ENCODE data around the gene ZNF774.
"Not testable (repeated sequence)": the region's sequence is repeated elsewhere in the genome, so short reads cannot be mapped to it uniquely, and the experiment has no call there.

Gene ZNF774

DNA sequence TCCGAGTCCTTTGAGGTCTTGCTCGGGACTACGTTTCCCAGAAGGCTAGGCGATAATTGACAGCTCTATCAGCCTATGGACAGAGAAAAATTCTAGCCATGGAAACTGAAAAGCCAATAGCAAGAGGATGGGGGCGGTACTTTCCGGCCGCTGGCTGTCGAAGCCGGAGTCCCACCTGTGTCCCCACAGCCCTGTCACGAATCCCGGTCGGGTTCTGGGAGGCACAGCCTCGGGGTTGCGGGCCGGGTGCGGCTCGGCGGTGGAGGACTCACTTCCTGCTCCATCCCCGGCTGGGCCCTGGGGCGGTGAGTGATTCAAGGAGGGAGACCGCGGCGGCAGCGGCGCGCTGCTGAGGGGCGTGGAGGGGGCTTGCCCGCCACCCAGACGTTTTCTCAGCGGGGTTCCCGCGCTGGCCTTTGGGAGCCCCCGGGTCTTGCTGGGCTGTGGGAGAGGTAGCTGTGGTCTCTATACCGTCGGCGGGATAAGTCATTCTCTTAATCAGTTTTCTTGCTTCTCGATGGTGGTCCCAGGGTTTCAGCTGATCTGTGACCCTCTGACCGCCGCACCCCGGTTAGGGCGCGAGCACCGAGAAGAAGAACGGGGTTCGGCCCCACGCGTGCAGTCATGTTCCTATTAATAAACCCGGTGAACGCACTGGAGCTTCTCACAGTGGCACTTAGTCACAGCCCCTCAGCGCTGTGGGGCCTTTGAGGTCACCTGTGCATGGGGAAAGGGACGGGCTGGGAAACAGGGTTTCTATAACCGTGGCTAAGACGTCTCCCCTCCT lies at the start of gene ZNF774:
Gene ZNF774 (plus strand): TSS at position 178 of the 787 bp plus-strand sequence. CDS start 2,377 bp downstream, outside the sequence.
- DNase-seq: peak; percentile 81

DNA sequence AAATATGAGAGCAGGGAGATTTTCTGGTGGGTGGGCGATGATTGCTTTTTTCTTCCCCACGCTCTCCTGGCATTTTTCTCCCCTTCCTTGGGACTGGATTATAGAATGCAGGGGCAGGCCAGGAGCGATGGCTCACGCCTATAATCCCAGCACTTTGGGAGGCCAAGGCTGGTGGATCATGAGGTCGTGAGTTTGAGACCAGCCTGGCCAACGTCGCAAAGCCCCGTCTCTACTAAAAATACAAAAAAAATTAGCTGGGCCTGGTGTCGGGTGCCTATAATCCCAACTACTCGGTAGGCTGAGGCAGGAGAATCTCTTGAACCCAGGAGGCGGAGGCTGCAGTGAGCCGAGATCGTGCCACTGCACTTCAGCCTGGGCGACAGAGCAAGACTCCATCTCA lies 46.7 kb upstream of the ZNF774 start:
- not testable (repeated sequence) for DNase-seq

DNA sequence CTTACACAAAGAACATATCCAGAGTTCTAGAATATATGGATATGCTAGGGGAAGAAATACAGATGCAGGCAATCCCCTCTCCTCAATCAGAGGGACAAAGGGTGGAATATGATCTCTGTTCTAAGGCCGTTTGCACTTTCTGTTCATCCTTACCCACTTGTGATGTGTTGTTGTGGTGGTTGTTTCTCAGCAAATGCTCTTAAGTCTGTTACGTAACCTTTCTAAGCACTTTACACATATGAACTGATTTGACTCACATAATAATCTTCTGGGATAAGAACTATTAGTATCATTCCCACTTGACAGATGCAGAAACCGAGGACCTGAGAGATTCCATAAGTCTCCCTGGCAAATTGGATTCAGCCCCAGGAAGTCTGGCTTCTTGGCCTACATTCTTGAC lies 46.2 kb upstream of the ZNF774 start:
- DNase-seq: no peak

DNA sequence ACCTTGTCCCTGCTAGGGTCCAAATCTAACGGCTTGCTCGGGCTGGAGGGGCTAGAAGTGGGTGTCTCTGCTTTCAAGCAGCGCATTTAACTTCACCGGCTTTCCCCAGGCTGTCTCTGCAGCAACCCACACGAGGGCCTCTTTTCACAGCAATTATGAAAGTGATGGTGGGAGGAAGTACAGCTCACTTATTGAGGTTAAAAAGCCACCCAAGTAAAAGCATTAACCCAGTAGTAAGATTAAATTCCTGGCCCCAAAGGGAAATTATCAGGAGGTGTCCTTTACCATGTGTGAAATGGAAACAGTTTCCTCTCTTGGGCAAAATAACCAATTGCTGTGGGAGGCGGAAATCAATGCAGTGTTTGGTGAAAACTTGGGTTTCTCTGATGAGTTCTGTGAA lies 45.5 kb upstream of the ZNF774 start:
- no peak for DNase-seq

DNA sequence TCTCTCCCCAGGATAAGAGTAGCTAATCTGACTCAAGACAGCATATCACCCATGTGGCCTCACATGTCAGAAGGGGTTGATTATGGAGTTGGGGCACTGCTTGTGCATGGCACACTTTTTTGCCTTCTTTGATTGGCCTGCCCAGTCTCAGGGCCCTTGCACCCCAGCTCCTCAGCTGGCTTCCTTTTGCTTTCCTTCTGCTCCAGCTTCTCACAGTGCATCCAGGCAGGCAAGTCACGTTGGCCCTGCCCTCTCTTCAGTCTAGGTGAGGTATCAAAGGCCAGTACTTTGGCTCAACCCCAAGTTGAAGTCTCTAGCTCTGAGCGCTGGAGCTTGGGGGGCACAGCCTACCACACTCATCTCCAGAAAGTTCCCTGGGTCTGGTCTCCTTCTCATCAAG lies 44.4 kb upstream of the ZNF774 start:
- DNase-seq: no peak

DNA sequence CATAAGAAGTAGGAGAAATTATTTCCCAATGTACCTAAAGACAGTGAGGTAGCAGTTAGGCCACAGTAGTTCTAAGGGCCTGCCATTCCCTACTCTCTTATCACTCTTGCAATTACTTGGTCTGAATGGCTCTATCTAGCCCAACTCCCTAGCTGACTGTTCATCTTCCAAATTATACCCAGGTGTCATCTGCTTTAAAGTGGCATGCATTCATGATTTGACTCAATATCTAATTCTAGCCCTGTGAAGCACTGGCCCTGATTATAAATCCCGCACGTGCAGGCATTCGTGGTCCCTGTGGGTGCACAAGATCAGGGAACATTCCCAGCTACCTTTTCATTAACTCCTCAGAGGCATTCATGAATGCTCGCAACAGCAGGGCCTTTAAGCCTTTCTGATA lies 43.1 kb upstream of the ZNF774 start:
- DNase-seq: no peak

DNA sequence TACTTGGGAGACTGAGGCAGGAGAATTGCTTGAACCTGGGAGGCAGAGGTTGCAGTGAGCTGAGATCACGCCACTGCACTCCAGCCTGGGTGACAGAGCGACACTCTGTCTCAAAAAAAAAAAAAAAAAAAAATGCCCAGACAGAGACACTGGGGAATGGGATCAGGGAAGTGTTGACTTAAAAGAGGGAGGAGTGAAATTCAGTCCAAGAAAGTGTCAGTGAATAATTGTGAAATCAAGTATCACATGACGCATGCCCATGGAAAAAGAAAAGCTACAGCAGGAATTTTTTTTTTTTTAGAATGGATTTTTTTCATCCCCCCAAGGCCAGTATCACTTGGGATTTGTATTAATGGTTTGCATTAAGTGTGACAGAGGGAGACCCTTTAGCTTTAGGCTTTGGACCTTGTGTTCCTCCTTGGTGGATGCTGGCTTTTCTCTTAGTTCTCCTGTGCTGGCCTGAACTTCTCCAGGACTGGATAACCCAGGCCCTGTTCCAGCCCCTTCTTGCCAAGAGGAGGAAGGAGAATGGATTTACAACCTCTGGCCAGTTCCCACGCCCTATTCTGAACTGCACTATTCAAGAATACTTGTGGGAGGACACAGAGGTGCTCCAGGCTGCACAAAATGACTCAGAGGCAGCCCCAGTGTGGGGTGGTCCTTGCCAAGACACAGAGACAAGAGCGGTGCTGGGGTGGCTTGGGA lies 36.7 kb upstream of the ZNF774 start:
- no peak for DNase-seq

DNA sequence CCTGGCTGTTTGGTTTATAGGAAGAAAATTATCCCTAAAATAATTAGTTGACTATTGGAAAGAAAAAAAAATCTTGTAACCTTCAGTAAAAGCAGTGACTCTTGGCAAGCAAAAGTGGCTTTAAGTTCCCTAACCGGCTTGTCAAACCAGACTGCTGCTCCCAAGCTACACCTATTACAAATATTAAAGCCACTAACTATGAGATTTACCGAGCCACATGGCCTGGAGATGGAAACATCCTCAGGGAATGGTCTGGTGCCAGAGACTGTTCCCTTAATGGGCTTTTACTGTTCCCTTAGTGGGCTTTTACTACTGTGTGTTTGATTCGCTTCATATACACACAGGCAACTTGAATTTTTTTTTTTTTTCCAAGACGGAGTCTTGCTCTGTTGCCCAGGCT lies 35.9 kb upstream of the ZNF774 start:
- DNase-seq: no peak

DNA sequence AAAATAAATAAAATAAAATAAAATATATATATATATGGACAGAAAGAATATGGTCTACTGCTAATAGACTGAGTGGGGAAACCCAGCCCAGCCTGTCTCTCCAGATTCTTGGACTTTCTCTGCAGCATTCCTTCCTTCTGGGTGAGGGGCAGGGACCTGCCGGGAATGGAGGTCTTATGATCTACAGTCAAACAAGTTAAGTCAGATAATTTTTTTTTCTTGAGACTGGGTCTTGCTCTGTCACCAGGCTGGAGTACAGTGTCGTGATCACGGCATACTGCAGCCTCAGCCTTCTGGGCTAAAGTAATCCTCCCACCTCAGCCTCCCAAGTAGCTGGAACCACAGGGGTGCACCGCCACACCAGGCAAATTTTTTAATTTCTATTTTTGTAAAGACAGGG lies 33.5 kb upstream of the ZNF774 start:
- no peak for DNase-seq

DNA sequence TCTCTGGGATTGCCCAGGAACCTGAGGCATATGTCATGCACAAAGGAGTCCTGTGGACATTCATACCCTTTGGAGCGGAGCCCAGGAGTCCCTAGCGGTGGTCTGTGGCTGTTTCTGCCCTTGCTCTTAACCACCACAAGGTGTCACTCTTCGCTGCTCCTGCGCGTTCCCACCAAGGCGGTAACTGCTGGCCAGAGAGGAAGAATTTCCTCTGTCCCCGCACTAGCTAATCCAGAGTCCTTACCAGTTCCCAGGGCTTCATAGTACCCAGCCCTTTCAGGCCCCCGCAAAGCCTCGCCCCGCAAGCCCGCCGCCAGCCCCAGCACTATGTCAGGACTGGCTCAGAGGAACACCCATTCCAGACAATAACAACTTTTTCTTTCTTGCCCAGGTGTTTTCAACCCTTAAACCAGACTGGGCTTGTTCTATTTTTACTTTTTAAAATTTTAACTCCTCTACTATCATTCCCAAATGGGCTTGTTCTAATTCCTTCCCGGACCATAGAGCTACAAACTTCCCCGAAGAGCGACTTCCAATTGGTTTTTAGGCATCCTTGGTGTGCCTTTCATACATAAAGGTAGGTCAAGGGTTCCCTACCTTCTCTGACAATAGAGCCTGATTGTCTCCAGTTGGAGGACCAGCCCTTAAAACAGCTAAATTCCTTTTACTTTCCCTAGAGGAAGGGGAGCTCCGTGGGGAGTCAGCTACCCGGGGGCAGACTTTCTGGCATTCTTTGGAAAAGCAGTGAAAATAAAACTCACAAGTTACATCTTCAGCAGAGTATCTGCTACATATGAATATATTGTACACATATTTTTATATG lies 31.8 kb upstream of the ZNF774 start:
- DNase-seq: peak; percentile 58

DNA sequence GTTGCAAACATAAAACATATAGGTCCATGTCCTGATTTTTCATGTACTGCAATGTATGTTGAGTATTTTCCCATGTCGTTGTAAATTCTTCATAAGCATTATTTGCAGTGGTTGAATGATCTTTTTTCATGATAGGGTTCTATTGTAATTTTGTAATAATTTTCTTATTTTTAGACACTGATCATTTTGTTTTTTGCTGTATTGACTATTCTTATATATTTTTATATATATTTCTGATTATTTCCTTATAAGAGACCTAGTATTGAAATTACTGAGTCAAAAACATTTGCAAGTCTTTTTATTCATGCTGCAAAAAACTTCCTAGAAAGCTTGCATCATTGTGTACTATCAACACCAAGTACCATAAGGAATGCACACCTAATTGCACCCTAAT lies 31.2 kb upstream of the ZNF774 start:
- DNase-seq: no peak

DNA sequence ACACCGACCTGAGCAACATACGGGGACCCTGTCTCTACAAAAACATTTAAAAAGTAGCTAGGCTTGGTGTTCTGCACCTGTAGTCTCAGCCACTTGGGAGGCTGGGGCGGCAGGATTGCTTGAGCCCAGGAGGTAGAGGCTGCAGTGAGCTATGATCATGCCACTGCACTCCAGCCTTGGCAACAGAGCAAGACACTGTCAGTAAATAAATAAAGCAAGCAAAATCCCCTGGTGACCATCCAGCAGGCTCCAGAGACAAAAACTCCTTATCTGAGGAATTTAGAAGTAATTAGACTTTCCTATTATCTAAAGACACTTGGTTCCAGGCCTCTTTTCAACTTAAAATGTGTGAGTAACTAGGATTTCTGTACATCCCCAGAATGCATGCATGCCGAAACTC lies 29.5 kb upstream of the ZNF774 start:
- DNase-seq: no peak

DNA sequence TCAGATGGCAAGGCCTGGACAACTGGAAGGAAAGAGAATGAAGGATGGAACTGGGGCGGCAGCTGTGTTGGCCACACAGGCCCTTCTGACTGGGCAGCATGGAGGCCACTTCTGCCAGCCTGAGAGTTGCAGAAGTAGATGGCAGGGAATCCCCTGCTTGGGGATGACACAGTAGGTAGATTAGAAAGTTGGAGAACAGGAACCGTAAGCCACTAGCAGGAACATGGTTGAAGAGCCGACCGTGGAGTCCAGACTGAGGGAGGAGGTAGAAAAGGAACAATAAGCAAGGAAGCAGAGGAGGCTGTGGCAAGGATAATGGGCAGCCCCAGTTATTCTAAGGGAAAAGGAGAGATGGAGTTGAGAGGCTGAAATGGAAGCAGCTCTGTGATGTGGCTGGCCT lies 26.4 kb upstream of the ZNF774 start:
- no peak for DNase-seq

DNA sequence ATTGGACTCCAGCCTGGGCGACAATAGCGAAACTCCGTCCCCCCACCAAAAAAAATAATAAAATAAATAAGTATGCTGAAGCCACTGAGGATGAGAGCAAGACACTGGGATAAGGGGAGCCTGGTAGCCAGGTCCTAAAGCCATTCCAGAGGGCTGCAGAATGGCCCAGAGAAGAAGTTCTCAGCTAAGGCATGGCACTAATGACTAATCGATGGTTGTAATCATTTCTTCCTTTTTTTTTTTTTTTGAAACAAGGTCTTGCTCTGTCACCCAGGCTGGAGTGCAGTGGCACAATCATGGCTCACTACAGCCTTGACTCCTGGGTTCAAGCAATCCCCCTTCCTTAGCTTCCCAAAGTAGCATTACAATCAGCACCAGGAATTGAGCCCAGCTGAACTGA lies 25.6 kb upstream of the ZNF774 start:
- DNase-seq: no peak

DNA sequence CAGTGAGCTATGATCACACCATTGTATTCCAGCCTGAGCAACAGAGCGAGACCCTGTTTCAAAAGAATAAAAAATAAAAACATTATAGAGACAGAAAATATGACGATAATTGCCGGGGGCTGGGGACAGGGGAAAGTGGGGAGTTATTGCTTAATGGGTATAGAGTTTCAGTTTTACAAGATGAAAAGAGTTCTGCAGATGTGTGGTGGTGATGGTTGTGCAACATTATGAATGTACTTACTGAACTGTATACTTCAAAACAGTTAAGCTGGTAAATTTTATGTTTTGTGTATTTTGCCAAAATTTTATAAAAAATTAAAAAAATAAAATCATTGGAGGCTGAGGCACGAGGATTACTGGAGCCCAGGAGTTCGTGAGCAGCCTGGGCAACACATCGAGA lies 24.8 kb upstream of the ZNF774 start:
- DNase-seq: no peak

DNA sequence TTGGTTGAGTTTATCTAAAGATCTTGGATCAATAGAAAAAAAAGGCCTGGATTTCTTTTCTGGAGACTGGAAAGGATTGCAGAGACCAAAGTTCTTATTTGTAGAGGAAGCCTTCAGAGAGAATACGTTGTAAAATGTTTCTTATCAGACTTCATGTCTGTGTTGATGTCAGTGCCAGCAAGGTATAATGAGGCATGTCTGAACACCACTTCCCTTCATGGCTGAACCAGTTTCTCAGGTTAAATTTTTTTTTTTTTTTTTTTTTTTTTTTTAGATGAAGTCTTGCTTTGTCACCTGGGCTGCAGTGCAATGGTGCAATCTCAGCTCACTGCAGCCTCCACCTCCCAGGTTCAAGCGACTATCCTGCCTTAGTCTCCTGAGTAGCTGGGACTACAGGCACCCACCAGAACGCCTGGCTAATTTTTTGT lies 17.8 kb upstream of the ZNF774 start:
- DNase-seq: no peak

DNA sequence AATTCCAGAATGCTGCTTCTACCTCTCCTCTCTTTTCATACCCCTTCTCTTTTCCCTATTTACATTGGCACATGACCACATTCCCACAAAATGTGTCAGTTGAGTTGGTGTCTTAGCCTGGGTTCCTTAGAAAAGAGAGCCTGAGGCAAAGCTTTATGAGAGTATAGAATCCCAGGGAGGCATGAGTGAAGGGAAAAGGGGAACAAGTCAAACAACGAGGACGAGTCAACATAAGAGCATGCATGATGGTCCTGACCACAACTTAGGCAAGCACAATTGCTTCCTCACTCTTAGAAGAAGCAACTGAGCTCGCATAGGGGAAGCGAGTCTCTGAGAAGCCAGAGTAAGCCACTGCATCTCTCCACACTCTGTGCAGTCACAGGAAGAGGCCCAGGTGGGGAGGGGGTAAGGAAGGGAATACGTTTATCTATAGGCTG lies 15.4 kb upstream of the ZNF774 start:
- DNase-seq: no peak

DNA sequence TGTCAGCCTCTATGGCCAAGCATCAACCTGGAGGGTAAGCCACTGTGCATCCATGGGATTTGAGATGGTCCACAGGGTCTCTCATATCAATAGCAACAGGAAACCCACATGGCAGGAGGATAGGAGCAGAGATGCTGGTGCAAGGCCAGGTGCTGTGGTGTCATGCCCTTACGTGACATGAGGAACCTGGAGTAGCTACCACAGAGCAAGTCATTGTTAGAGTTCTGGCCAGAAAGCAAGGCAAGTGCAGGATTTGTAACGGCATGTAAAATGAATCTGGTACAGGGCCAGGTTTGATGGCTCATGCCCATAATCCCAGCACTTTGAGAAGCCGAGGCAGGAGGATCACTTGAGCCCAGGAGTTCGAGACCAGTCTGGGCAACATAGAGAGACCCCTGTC lies 14.8 kb upstream of the ZNF774 start:
- DNase-seq: no peak

DNA sequence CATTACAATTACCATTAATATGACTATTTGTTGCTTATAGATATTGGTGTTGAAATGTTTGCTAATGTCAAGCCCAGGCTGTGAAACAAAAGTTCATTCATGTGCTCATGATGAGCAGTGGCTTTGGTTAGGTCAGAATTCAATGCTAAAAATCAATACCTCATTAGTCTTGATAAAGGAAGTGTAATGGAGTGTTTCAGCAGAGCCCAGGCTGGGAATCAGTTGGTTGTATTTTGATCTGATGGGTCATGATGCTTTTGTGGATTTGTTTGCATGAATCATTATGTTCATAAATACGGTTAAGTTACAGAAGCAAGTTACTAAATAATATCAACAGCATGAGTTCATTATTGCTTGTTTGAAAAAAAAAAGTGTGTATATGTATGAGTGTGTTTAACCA lies 13.6 kb upstream of the ZNF774 start:
- DNase-seq: no peak

DNA sequence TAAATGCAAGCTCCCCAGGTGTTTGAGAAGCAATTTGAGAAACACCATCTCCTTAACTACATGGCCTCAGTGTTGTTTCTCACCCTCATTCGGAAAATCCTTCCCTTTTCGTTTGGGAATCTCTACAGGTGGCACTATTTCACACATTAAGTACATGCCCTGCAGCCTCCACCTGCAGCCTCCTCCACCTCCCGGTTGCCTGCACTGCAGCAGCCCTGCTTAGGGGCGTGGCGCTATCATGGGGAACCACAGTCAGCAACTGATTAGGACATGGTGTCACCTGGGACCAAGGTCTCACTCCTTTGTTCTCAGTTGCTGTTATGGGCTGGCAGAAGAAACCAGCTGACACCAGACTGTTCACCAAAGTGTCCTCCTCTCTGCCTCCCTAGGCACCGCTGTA lies 11.7 kb upstream of the ZNF774 start:
- DNase-seq: no peak

DNA sequence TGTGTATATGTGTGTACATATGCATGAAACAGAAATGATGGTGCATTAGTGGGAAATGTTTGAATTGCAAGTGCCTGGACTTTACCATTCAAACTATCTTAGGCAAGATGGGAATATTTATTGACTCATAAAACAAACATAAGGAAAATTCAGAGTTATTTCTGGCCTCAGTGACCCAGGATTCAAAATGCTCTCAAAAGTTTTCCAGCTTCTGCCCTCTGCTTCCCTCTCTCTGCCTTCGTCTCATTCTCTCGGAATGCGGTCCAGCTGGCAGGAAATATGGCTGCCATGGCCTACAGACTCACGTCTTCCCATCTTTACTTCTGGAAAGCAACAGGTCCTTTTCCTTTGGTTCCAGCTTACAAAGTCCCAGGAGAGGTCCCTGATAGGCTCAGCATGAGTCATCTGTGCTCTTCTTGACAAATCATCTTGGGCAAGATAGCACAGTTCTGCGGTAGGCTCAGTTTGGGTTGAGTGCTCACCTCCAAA lies 8.7 kb upstream of the ZNF774 start:
- DNase-seq: no peak

DNA sequence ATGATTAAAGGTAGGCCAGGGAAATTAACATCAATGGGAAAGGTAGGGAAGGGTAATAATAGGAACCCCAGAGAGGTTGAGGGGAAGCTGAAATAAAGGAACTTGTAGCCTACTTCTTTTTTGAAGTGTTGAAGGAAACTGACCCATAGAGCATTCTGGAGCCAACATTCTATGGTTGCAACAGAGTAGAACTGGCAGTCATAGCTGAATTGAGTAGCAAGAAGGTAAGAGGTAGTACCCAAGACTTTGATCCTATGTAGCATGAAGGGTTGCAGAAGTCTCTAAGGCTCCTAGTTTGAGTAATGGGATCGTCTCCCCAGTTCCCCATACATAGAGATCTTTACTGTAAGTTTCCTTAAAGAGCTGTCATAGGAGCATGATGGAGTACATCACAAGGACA lies 7.4 kb upstream of the ZNF774 start:
- DNase-seq: no peak

DNA sequence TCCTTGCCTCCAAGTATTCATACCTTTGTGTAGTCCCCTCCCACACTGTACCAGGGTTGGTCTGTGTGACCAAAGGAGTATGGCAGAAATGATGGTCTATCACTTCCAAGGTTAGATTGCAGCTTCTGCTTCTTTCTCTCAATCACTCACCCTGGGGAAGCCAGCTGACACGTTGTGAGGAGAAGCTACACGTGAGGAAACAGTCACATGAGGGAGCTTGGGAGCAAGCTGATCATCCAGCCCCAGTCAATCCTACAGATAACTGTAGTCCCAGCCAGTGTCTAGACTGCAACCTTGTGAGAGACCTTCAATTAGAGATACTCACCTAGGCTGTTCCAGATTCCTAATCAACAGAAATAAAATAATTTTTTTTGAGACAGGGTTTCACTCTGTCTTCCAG lies 6.2 kb upstream of the ZNF774 start:
- DNase-seq: no peak
